HG03457 (cell line): ENCODE measurements around the gene IPO7.
"Not testable (repeated sequence)": the region's sequence is repeated elsewhere in the genome, so short reads cannot be mapped to it uniquely, and the experiment has no call there.

Source experiments
- ATAC-seq: cut with Tn5 transposase; IDR thresholded peaks from one replicate; pipeline ENCODE4 v1.9.1; 2021; ENCODE audit warnings: moderate number of reproducible peaks; ENCODE audit not compliant: unreplicated experiment

Gene IPO7

DNA sequence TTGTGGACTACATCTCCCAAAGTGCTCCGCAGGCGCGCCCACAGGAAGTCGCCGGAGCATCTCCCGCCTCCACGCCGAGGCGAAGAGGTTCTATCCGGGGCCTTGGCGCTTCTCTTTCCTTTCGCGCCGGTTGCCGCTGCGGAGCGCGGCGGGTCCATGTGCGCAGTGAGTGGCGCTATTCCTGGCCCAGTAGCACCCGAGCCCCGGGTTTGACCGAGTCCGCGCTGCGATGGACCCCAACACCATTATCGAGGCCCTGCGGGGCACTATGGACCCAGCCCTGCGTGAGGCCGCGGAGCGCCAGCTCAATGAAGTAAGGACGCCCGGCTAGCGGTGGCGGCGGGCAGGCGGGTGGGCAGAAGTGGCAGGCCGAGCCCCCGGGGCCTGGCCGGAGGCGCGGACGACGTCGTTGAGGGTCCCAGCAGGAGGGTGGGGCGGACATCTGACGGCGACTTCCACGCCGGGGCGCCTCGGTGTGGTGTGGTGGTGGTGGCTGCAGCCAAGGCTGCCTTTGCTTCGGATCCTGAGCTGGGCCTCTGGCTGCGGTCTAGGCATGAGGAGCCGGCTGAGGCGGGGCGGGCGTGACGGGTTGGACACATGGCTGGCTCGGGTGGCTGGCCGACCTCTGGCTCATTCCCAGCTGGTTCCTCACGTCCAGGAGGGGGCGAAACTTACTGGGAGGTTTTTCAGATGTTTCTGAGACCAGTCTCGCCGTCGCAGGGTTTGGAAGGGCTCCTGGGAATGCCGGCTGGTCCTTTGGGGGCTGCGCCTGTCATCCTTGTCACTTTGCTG lies at the start of gene IPO7:
TSS of gene IPO7 (plus strand) at position 118 of the 792 bp plus-strand sequence. CDS start at position 230, 112 bp downstream.
- peak; percentile 86 for ATAC-seq

- no peak for ATAC-seq
Measured at GRCh38 chr11:9341638-9342178, 42.7 kb upstream of the IPO7 start.

DNA sequence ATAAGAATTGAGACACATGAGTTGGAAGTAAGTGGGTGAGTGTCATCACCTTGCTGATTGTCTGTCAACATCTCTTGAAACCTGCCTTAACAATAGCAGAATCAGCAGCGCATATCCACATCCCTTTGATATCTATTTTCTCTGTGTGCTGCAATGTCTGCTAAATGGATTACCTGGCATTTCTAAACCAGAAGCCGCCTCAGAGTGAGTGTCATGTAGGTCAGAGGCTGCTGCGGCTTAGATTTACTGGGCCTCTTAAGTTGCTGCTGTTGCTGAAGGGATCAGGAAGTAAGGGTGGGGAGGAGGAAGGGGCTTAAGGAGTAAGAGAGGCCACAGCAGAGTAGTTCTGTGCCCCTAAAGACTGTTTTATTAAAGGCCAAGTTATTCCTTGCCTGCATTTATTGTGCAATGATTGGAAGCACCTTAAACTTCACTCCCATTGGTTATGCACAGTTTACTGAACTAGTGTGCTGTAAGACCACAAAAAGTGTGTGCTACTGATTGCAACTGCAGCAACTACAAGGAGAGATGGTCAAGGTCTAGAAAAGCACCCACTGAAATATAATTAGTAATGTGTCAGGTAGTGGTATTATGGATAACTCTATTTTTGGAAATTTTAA lies 40.3 kb upstream of the IPO7 start:
- ATAC-seq = no peak

DNA sequence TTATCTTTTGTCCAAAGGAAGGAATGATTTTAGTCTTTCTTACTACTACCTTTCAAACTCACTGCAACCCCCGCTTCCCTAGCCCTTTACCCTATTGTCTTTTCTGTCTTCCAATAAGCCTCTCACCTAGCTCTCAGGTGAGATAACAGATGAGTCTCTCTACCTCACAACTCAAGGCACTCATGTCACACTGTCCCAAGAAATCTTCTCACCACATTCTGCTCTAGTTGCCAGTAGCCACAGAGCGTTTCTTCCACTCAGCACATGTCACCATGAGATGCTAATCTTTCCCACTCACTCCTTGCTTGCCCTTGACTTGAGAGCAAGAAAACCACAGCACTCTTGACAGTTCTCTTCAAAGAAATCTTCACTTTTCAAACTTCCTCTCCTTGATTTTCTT lies 37.4 kb upstream of the IPO7 start:
- no peak for ATAC-seq

GRCh38 chr11:9347779-9348178 lies 36.7 kb upstream of the IPO7 start:
- not testable (repeated sequence) for ATAC-seq

DNA sequence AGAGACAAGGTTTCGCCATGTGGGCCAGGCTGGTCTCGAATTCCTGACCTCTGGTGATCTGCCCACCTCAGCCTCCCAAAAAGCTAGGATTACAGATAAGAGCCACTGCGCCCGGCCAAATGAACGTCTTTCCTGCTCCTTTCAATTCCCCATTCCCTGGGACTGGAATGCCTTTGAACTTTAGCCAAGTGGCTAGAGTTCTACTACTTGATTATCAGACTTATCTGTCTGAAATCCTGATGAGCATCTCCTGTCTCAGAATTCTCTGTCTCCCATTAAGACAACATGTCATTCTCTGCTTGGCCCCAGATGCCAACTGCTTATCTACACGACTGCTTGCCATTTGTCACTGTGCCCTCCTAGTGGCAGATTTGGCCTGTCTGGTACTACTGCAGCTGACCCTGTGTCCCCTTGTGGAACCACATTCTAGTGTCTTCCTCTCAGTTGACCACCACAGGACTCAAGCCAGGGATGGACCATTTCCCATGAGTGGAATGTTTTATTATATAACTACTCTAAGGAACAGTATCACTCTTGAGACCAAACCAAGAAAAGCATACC lies 33.1 kb upstream of the IPO7 start:
- no peak for ATAC-seq

DNA sequence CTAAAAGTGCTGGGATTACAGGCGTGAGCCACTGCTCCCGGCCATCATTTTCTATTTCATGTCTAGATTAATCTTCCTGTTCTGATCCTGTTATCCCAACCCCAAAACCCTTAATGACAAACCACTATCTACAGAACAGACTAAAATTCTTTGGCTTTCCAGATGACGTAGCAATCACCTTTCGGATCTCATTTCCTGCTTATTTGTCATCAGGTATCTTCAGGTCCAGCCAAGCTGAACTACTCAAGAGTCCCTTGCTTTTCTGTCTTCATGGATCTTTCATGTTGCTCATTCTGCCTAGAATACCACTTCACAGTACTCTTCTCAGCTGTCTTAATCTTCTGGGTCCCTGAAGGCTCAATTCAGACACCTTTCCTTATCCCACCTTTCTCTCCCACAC lies 27.4 kb upstream of the IPO7 start:
- no peak for ATAC-seq

DNA sequence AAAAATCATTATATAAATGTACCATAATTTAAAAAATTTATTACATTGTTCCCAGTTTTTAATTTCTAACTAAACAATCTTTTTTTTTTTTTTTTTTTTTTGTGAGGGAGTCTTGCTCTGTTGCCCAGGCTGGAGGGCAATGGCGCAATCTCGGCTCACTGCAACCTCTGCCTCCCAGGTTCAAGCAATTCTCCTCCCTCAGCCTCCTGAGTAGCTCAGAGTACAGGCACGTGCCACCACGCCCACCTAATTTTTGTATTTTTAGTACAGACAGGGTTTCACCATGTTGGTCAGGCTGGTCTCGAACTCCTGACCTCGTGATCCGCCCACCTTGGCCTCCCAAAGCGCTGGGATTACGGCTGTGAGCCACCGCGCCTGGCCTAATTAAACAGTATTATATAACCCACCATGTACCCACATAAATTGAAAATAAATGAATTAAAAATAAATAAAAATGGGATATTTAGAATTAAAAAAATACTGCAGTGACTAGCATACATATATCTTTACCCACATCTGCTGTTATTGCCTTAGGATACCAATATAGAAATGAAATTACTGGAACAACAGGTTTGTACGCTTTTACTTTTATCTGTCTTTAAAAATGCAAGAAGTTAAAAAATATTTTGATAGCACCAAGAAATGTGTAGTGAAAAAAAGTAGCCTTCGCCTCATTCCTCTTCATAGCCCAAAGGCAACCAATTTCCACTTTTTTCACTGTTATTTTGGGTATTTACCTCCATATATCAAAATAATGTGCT lies 23.4 kb upstream of the IPO7 start:
- ATAC-seq = not testable (repeated sequence)

DNA sequence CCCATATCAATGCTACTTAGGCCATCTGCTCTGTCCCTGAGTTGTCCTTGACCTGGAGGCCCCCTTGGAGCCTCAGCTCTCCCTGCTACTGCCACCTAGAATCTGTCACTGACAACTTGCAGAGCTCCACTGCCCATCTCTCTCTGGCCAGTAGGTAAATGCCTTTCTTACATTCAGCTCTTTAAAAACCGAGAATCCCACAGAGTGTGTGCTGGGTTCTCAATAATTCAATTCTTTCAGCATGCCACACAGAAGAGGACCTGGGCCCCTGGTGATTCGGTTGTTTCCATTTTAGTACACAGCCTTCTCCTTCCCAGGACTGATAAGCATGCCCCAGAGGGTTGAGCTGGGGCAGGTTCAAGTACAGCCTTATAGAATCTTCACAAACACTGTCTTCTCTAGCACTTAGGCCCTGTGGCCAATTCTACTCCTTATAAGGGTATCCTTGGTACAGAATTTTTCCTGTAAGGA lies 22.0 kb upstream of the IPO7 start:
- ATAC-seq = no peak

GRCh38 chr11:9363954-9364912 lies 20.2 kb upstream of the IPO7 start:
- ATAC-seq = peak; percentile 94

DNA sequence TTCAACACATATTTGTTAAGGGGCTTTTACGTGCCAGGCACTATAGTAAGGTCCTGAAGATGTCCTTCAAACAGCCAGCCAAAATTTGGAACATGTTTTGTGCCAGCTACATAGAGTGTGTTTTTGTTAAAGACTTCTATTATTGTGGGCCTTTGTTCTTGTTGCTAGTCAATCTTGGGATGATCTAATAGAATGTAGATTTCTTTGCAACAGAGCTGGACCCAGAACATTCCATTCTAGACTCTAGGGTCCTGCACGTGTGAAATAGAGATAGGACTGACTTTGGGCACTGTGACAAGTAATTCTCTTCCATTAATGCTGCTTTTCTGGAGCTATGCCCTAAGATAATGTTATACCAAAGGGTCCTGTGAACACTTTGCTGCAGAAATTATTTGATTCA lies 16.9 kb upstream of the IPO7 start:
- ATAC-seq = no peak

GRCh38 chr11:9377036-9377435 lies 7.4 kb upstream of the IPO7 start:
- ATAC-seq = no peak

GRCh38 chr11:9379041-9379440 lies 5.4 kb upstream of the IPO7 start:
- ATAC-seq = no peak

- ATAC-seq = no peak
Measured at GRCh38 chr11:9380773-9381172, 3.7 kb upstream of the IPO7 start.

DNA sequence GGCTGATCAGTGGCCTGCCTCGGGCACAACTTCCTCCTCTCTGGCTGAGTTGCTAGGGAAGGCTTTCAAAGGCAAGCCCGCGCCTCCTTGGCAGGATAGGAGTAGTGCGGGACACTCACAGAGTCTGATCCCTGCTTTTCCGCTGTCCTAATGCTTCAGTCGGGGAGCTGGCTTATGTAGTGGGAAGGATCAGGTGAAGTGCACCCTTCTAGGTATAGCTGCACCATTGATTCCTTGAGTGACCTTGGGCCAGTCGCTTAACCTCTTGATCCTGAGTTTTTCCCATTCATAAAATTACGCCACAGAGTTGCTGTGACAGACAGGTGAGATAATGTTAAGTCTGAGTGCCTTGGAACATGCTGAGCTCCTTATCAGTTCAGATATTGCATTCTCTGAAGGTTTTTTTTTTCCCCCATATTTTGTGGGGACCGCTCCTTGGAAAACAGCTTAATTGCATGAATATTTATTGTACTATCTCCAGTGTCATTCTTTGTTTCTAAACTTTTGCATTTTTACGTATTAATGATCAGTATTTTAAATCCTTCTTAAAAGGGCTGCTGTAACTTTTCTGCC lies 961 bp downstream of the IPO7 start:
- ATAC-seq = peak; percentile 14

GRCh38 chr11:9386086-9386485 lies 1.6 kb downstream of the IPO7 start:
- no peak for ATAC-seq

DNA sequence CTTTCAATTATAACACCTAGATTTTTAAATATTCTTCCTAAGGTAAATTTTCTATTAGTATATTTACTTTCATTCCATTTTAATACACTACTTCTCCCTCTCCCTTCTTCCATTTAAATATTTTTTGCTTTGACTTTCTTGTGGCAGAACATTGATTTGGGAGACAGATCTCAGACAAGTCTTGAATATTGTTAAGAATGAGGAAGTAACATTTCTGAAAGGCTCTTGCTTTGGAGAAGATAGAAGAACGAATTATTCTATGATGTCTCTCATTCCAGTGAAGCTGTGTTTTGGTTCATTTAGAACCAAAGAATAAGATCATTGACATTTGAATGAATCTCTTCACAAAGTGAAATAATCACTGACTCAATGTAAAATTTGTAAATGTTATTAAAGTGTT lies 2.4 kb downstream of the IPO7 start:
- no peak for ATAC-seq

- no peak for ATAC-seq
Measured at GRCh38 chr11:9396310-9396709, 11.9 kb downstream of the IPO7 start.

- ATAC-seq = no peak
Measured at GRCh38 chr11:9396752-9397151, 12.3 kb downstream of the IPO7 start.
